HEK293 (cell line): Measurements from ENCODE around the gene SIPA1.

ENCODE experiments used
- BCL11A ChIP-seq: fragments of 450-650 bp; formaldehyde crosslinking; IDR thresholded peaks from 2 replicates; pipeline ENCODE4 v1.5.1; 2016; ENCODE audit warnings: low read depth, missing biosample characterization, missing genetic modification characterization
- GFI1B ChIP-seq: fragments of 450-650 bp; formaldehyde crosslinking; IDR thresholded peaks from 2 replicates; pipeline ENCODE4 v1.5.1; 2016; ENCODE audit warnings: missing biosample characterization, missing genetic modification characterization
- HOXC10 ChIP-seq: sonication (generic); formaldehyde crosslinking; IDR thresholded peaks from 2 replicates; pipeline ENCODE4 v1.8.1; 2023; ENCODE audit warnings: mild to moderate bottlenecking, missing genetic modification reagents
- IKZF3 ChIP-seq: fragments of 450-650 bp; IDR thresholded peaks from 2 replicates; pipeline ENCODE4 v1.5.0; 2018; ENCODE audit warnings: missing biosample characterization, mild to moderate bottlenecking, missing genetic modification characterization, moderate library complexity
- KLF1 ChIP-seq: fragments of 450-650 bp; formaldehyde crosslinking; IDR thresholded peaks from 2 replicates; pipeline ENCODE4 v1.5.1; 2016; ENCODE audit warnings: missing biosample characterization, missing genetic modification characterization
- MEIS1 ChIP-seq: sonication (generic); formaldehyde crosslinking; IDR thresholded peaks from 2 replicates; pipeline ENCODE4 v1.8.1; 2022; ENCODE audit warnings: missing genetic modification reagents, mild to moderate bottlenecking, borderline replicate concordance
- MZF1 ChIP-seq: fragments of 450-650 bp; formaldehyde crosslinking; IDR thresholded peaks from 2 replicates; pipeline ENCODE4 v1.5.1; 2017; ENCODE audit warnings: missing biosample characterization, missing genetic modification characterization, borderline replicate concordance
- PRDM2 ChIP-seq: fragments of 450-650 bp; formaldehyde crosslinking; IDR thresholded peaks from 2 replicates; pipeline ENCODE4 v1.5.1; 2016; ENCODE audit warnings: missing biosample characterization, missing genetic modification characterization, borderline replicate concordance
- SCRT2 ChIP-seq: fragments of 450-650 bp; formaldehyde crosslinking; IDR thresholded peaks from 2 replicates; pipeline ENCODE4 v1.5.1; 2016; ENCODE audit warnings: missing biosample characterization, missing genetic modification characterization
- TCF7L2 ChIP-seq: IDR thresholded peaks from 2 replicates; pipeline ENCODE4 v1.6.1; 2011; ENCODE audit warnings: low read depth, mild to moderate bottlenecking, inconsistent platforms, low read length, moderate library complexity, borderline replicate concordance
- YY1 ChIP-seq: fragments of 450-650 bp; formaldehyde crosslinking; IDR thresholded peaks from 2 replicates; pipeline ENCODE4 v1.5.1; 2018; ENCODE audit warnings: missing biosample characterization, missing genetic modification characterization
- YY2 ChIP-seq: fragments of 450-650 bp; formaldehyde crosslinking; IDR thresholded peaks from 2 replicates; pipeline ENCODE4 v1.5.1; 2016; ENCODE audit warnings: missing biosample characterization, missing genetic modification characterization
- ZBTB20 ChIP-seq: fragments of 450-650 bp; formaldehyde crosslinking; IDR thresholded peaks from 2 replicates; pipeline ENCODE4 v1.5.1; 2016; ENCODE audit warnings: missing biosample characterization, missing genetic modification characterization
- ZFP3 ChIP-seq: fragments of 450-650 bp; formaldehyde crosslinking; IDR thresholded peaks from 2 replicates; pipeline ENCODE4 v1.5.1; 2016; ENCODE audit warnings: low read depth, missing biosample characterization, missing genetic modification characterization
- ZNF184 ChIP-seq: fragments of 450-650 bp; IDR thresholded peaks from 2 replicates; pipeline ENCODE4 v1.5.1; 2018; ENCODE audit warnings: missing biosample characterization, mild to moderate bottlenecking, missing genetic modification characterization
- ZNF292 ChIP-seq: fragments of 450-650 bp; formaldehyde crosslinking; IDR thresholded peaks from 2 replicates; pipeline ENCODE4 v1.5.1; 2016; ENCODE audit warnings: low read depth, missing biosample characterization, missing genetic modification characterization, borderline replicate concordance
- ZNF350 ChIP-seq: fragments of 450-650 bp; formaldehyde crosslinking; IDR thresholded peaks from 2 replicates; pipeline ENCODE4 v1.5.0; 2017; ENCODE audit warnings: missing biosample characterization, mild to moderate bottlenecking, missing genetic modification characterization
- ZNF416 ChIP-seq: fragments of 450-650 bp; formaldehyde crosslinking; IDR thresholded peaks from 2 replicates; pipeline ENCODE4 v1.5.1; 2016; ENCODE audit warnings: missing biosample characterization, missing genetic modification characterization
- ZNF518A ChIP-seq: fragments of 450-650 bp; formaldehyde crosslinking; conservative IDR thresholded peaks from 2 replicates; pipeline ENCODE4 v1.5.1; 2016; ENCODE audit warnings: low read depth, missing biosample characterization, missing genetic modification characterization
- ZNF521 ChIP-seq: fragments of 450-650 bp; formaldehyde crosslinking; IDR thresholded peaks from 2 replicates; pipeline ENCODE4 v1.5.1; 2017; ENCODE audit warnings: missing biosample characterization, mild to moderate bottlenecking, missing genetic modification characterization
- ZNF555 ChIP-seq: fragments of 450-650 bp; formaldehyde crosslinking; conservative IDR thresholded peaks from 2 replicates; pipeline ENCODE4 v1.5.1; 2017; ENCODE audit warnings: missing biosample characterization, mild to moderate bottlenecking, missing genetic modification characterization, inconsistent platforms
- ZNF624 ChIP-seq: fragments of 450-650 bp; formaldehyde crosslinking; IDR thresholded peaks from 2 replicates; pipeline ENCODE4 v1.5.1; 2017; ENCODE audit warnings: missing biosample characterization, missing genetic modification characterization
- ZNF692 ChIP-seq: fragments of 450-650 bp; formaldehyde crosslinking; IDR thresholded peaks from 2 replicates; pipeline ENCODE4 v1.5.1; 2016; ENCODE audit warnings: missing biosample characterization, missing genetic modification characterization
- ZNF785 ChIP-seq: fragments of 450-650 bp; formaldehyde crosslinking; IDR thresholded peaks from 2 replicates; pipeline ENCODE4 v1.5.1; 2016; ENCODE audit warnings: missing biosample characterization, missing genetic modification characterization
- TF ChIP-seq, protein P1 (sequence below): fragments of 450-650 bp; formaldehyde crosslinking; IDR thresholded peaks from 2 replicates; pipeline ENCODE4 v1.5.1; 2016; ENCODE audit warnings: missing biosample characterization, missing genetic modification characterization

Gene SIPA1

GRCh38 chr11:65637794-65638419, at the start of gene SIPA1 (continued):
- TF ChIP-seq ZNF292 (tag by site-specific recombination) (no peak), ZNF416 (tag by site-specific recombination) (no peak), ZFP3 (tag by site-specific recombination) (no peak), ZNF518A (tag by site-specific recombination) (no peak), GFI1B (no peak), SCRT2 (tag by site-specific recombination) (no peak), ZBTB20 (no peak), HOXC10 (CRISPR knock-in tag) (0 out of 2 replicates have a peak, but pooled peaks have one; percentile 56), ZNF692 (peak; percentile 49), ZNF521 (no peak), MZF1 (tag by site-specific recombination) (no peak), YY1 (0 out of 2 replicates have a peak, but pooled peaks have one; percentile 29), MEIS1 (CRISPR knock-in tag) (no peak), ZNF555 (tag by site-specific recombination) (no peak), ZNF785 (tag by site-specific recombination) (no peak), IKZF3 (tag by site-specific recombination) (peak; percentile 67), ZNF624 (tag by site-specific recombination) (no peak), TCF7L2 (no peak), PRDM2 (tag by site-specific recombination) (no peak), ZNF350 (no peak), BCL11A (tag by site-specific recombination) (no peak), ZNF184 (tag by site-specific recombination) (no peak), KLF1 (tag by site-specific recombination) (no peak), YY2 (tag by site-specific recombination) (no peak)
- TF ChIP-seq, protein P1, sequence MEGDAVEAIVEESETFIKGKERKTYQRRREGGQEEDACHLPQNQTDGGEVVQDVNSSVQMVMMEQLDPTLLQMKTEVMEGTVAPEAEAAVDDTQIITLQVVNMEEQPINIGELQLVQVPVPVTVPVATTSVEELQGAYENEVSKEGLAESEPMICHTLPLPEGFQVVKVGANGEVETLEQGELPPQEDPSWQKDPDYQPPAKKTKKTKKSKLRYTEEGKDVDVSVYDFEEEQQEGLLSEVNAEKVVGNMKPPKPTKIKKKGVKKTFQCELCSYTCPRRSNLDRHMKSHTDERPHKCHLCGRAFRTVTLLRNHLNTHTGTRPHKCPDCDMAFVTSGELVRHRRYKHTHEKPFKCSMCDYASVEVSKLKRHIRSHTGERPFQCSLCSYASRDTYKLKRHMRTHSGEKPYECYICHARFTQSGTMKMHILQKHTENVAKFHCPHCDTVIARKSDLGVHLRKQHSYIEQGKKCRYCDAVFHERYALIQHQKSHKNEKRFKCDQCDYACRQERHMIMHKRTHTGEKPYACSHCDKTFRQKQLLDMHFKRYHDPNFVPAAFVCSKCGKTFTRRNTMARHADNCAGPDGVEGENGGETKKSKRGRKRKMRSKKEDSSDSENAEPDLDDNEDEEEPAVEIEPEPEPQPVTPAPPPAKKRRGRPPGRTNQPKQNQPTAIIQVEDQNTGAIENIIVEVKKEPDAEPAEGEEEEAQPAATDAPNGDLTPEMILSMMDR = peak; percentile 9; the same call in 1 of the 2 replicates
